Medulla oblongata (tissue), 1 donor: Measurements from ENCODE around the gene TAGLN2.
"Not testable (repeated sequence)": the region's sequence is repeated elsewhere in the genome, so short reads cannot be mapped to it uniquely, and the experiment has no call there.

Experiments used
- DNase-seq: peaks from one replicate; pipeline ENCODE4 v3.0.0-alpha.2; 2015; ENCODE audit errors: extremely low spot score

TAGLN2 gene

GRCh38 chr1:159900755-159901360 is 24.4 kb downstream of the TAGLN2 start:
- no peak for DNase-seq

- no peak for DNase-seq
These were observed 25.1 kb downstream of the TAGLN2 start, which contains the start of gene CFAP45 for GRCh38 chr1:159900086-159900680. Gene CFAP45 (minus strand): TSS chr1:159900165. CDS start chr1:159900098, 67 bp downstream.

- not testable (repeated sequence) for DNase-seq
These were observed 25.7 kb downstream of the TAGLN2 start for GRCh38 chr1:159899634-159900033.

GRCh38 chr1:159898527-159898926 is 26.8 kb downstream of the TAGLN2 start:
- DNase-seq, result no peak

DNA sequence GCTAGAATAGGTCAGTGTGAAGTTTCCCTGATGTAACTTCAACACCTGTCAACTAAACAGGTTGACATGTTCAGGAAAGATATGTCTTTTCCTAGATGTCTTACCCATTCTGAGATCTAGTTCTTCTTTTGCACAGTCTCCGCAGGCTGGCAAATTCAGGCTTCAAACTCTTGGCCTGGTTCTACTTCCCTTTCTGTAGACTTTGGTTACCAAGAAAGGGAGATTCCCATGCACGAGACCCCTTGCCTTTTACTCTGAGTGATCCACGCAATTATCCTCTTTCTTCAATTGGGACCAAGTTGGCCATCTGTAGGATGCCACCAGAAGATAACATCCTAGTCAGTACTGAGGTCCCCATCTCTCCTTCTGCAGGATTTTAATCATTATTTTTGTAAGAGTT is 27.3 kb downstream of the TAGLN2 start:
- DNase-seq, result peak; percentile 50

DNA sequence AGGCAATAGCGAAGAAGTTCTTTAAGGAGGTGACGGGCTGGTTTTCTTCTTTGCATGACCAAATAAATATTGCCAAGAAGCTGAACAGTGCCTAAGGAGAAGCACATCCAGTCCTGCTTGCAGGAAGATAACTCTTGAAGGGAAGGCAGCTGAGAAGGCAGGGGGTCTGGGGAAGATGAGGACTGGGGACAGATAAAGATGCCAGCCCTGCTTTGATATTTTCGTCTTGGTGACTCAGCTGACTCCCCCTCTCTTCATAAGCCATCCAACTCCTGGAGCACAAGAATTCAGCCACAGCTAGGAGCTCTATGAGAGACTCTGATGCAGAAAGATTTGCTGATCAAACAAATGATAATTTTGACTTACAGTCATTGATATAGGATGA is 28.8 kb downstream of the TAGLN2 start:
- no peak for DNase-seq

DNA sequence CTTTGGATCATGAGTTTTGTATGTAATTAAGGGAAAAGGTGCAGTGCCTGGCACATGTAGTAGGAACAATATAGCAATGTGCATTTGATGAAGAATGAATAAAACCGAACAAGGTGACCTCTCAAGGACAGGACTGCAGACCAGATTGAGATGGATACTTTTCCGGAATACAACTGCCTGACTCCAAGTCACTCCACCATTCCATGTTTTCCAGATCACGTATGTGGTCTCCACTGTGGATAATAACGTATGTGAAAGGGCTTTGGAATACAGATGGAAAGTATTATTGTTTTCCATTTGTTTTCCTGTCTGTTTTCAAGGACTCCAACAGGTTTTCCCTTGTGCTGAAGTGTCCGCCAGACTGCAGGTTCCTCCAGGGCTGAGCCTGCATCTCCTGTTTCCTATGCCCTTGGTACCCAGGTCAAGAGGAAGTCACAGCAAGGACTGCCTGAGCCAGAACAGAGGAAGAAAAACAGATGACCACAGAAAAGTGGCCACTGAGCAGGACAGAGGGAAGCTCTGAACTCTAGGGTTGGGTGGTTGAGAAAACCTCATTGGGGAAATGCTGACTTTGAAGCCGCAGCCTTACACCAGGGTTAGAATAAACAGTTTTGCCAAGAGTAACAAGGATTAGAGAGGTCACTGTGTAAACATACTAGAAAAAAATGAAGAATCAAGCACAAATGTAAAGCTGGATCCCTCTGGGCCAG is 29.3 kb downstream of the TAGLN2 start:
- peak; percentile 67 for DNase-seq

- no peak for DNase-seq
These were observed 30.0 kb downstream of the TAGLN2 start for GRCh38 chr1:159895286-159895685.

- DNase-seq, result no peak
These were observed 32.4 kb downstream of the TAGLN2 start for GRCh38 chr1:159892944-159893343.

GRCh38 chr1:159891275-159892157 is 33.8 kb downstream of the TAGLN2 start:
- DNase-seq, result peak; percentile 95

DNA sequence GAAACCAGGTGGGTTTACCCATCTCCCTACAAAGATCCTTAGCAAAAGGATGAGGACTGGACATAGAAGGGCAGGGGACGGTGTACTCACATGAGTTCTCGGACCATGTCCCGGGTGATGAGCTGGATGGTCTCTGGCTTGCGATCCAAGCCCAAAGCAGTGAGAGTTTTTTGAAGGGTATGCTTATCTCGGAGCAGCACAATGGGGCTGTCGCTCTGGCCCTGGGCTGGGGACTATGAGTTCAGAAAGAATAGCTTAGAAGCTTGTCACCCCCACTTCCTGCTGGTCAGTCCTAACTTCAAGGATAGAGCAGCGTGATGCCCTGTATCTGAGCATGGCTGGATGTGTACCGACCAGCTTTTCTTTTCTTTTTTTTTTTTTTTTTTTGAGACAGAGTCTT is 34.9 kb downstream of the TAGLN2 start:
- no peak for DNase-seq

DNA sequence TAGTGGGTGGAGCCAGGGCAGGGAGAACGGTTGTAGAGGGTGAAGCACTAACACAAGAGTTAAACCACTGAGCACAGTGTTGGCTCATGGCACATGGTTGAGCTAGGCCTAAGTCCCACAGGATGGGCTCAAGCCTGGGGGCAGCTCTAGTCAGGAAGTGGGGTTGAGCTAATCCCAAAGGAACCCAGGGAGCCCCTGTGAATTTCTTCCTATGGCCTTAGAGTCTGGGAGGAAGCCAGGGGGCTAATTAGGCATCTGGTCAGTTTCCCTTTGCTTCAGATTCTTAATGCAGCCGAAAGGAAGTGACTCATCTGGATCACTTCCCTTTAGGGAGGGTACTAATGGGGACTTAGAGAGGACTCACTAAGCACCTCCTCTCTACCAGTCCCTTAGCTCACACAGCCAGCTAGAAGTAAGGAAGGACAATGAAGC is 35.5 kb downstream of the TAGLN2 start:
- DNase-seq, result peak; percentile 68

GRCh38 chr1:159889202-159889601 is 36.1 kb downstream of the TAGLN2 start:
- DNase-seq, result no peak

GRCh38 chr1:159884296-159884695 is 41.0 kb downstream of the TAGLN2 start:
- DNase-seq, result no peak

DNA sequence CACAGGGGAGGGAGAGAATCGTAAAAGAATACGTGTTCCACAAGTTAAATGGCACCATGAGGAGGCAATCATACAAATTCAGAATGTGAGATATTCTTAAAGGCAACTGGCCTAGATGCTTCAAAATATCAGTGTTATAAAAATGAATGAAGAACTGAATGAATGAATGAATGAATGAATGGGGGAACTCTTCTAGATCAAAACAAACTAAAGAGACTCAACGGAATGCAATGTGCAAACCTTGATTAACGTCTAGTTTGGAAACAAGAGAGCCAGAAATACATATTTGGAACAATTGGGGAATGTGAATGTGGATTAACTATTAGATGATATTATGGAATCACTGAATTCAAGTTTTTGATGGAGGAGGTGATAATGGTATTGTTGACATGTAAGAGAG is 42.2 kb downstream of the TAGLN2 start:
- no peak for DNase-seq

GRCh38 chr1:159882527-159882862 is 42.8 kb downstream of the TAGLN2 start:
- DNase-seq, result no peak

DNA sequence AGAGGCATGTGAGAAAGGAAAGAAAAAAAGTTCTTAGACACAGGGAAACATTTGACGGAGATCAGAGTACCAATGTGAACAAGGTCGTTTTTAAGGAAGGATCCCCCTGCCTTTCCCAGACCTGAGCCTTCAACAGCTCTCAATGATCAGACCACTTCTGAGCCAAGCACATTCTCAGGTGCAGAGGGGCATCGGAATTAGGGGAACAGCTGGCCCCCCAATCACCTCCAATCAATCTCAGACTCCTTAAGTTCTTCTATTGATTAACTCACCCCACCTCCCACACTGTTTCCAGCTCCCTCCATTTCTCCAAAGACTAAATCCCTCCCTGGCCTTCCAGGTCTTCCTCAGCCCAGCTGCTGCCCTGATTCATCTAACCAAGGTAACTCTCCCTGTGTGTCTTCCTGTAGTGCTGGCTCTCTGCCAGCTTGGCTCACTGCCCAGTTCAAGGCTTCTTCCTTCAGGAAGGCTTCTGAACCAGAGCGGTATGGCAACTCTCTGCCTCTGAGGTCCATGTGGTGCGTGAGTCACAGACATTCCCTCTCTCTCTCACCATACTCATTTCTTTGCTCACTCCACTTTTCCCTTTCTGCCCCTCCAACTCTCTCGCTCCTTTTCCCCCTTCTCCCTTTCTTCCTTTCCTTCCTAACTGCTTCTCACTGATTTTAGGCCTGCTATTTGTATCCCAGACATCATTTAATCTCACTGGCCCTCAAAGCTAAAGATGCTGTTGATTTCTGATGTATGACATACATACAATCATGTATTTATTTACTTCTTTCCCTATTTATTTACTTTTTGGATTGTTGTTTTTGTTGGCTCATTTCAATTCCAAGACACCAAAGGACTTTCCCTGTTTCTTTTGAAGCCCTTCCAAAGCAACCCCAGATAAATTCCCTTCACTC is 43.4 kb downstream of the TAGLN2 start:
- peak; percentile 21 for DNase-seq

GRCh38 chr1:159880430-159880829 is 44.9 kb downstream of the TAGLN2 start:
- no peak for DNase-seq

- no peak for DNase-seq
These were observed 45.3 kb downstream of the TAGLN2 start for GRCh38 chr1:159879977-159880376.

DNA sequence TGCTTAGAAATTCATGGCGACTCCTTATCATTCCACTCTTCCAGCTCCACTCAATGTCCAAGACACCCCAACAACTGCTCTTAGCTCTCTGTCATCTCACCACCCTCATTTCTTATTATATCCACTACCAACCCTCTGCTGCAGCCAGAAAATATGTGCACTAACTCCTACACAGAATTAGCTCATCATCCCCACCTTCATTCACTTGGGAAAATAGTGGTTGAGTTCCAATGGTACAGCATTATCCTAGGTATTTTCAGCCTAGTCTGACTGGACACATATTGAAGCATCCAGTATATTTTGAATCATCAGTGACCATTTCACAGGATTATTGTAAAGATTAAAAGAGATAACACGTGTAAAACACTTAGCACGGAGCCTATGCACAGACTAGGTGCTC is 46.2 kb downstream of the TAGLN2 start:
- DNase-seq, result no peak
